Kidney glomerular epithelial cell (primary cell): ENCODE measurements around the gene OR4D11.
"Not testable (repeated sequence)": the region's sequence is repeated elsewhere in the genome, so short reads cannot be mapped to it uniquely, and the experiment has no call there.

Experiments
- DNase-seq: peaks from one replicate; lab custom pipeline; 2025; lab: John Stamatoyannopoulos, UW

Gene OR4D11

DNA sequence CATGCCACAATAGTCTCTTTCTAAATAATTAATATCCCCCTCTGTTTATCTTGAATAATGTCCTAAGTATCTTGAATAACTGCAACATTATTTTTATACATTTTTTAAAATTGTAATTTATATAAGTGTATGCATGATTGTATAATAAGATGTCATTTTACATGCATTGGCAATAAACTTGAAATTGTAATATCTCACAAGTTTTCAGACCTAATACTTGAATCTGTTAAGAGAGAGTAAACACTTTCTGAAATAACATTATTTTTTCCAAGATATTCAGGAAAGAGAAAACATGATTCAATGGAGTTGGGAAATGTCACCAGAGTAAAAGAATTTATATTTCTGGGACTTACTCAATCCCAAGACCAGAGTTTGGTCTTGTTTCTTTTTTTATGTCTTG is at the start of gene OR4D11:
Gene OR4D11 (plus strand): TSS at position 301 of the 400 bp plus-strand sequence. CDS start 0 bp downstream, at position 301.
- no peak for DNase-seq

DNA sequence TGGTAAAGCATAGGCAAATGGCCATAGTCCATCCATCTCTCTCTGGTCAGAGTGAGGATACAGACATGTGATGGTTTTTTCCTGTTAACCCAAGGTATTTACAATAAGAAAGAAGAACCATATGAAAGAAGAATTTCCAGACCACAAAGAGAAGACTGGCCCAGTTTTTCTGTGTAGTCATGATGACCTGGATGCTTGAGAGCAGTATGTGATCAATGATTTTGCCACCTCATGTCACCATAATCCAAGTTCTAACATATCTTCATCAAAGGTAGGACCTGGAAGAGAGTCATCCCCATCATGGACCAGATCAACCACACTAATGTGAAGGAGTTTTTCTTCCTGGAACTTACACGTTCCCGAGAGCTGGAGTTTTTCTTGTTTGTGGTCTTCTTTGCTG is 46.7 kb upstream of the OR4D11 start, which contains the start of gene OR4D6:
Gene OR4D6 (plus strand): TSS at position 301 of the 400 bp plus-strand sequence. CDS start 0 bp downstream, at position 301.
- DNase-seq = no peak

DNA sequence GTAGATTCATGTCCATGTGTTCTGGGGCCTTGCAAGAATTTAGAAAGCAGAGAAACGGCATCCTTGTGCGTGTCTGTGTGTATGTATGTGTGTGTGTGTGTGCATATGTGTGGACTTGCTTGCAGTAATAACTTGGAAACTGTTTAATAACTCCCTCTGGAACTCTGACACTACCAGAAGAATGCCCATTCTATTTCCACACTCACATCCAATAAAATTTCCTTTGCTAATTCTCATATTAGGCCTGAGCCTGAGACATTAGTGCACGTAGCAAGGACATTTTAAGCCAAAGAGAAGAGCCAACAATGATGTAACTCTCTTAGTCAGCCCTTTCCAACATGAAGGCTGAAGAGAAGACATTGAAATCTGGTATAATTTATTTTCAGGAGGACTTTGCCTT is 43.5 kb upstream of the OR4D11 start:
- DNase-seq = no peak

DNA sequence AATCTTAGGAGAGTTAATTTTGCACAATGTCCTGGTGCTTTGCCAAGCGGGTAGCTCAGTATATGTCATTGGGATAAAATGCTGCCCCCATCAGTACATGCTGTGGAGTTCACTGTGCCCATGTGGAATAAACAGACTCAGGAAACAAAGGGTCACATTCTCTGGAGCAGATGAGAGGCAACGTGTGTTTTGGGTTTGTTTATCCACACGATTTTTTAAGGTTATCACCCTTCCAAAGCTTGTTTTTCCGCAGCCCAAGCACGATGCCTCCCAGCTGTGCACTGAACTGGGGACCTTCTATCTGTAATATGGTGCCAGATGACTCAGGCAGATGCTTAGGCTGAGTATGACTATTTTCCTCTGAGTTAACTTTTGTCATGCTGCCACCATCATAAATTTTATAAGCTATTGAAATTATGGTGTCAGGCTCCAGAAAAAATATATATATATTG is 40.2 kb upstream of the OR4D11 start:
- no peak for DNase-seq

DNA sequence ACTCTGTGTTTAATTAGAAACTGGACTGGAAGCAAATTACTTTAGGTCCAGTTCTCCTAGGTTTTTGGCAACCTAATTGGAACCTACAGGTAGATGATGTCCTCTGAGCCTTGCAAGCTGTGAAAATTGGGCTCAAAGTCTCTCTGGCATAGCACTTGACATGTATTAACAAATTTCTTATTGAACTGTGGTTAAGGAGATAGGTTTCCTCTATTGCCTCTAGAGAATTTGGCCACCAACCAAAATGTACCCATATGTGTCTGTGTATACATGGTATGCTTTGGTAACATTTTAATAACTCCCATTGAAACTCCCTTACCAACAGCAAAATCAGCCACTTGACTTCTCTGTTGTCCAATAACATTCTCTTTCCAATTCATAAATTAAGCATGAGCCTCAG is 30.4 kb upstream of the OR4D11 start, which contains the start of gene OR4D10:
Gene OR4D10 (plus strand): TSS at position 301 of the 400 bp plus-strand sequence. CDS start 4,115 bp downstream, outside the sequence.
- no peak for DNase-seq

DNA sequence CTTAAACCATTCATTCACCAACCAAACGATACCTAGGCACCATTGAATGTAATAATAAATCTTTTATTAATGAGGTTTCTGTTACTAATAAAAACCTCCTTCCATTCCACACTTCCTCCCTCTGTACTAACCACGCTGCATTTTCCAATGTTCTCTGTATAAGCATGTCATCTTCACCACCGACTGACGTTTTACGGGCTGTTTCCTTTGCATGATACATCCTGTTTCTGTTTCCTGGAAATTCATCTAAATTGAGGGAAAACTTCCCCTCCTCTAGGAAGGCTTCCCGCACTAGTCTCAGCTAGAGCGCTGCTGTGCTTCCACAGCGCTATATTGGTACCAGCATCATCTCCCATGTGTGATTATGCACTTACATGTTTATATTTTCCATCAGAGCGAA is 28.2 kb upstream of the OR4D11 start:
- DNase-seq = no peak

DNA sequence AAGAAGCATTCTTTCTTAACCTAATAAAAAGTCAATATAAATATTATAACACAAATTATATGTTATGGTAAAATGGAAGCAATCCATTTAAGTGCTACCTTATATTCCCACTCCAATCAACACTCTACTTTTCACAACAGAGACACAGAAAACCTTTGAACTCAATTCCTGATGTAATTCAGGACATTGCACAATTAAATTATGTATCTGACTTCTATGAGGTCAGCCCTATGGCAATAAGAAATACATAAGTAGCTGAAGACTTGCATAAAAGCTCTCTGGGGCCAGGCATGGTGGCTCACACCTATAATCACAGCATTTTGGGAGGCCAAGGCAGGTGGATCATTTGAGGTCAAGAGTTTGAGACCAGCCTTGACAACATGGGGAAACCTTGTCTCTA is 23.5 kb upstream of the OR4D11 start:
- DNase-seq = no peak

DNA sequence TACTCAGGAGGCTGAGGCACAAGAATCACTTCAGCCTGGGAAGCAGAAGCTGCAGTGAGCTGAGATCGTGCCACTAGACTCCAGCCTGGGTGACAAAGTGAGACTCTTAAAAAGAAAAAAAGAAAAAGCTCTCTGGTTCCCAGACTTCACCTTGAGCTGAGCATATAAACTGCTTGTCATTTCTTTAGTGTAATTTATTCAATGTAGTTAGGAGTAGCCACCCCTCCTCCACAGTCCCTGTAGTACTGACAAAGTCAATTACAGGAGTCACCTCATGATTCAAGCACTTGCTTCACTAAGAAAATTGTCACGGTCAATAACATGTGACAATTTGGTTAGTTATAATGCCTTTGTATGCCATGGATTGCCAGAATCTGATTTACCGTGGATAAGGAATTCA is 23.0 kb upstream of the OR4D11 start:
- no peak for DNase-seq

DNA sequence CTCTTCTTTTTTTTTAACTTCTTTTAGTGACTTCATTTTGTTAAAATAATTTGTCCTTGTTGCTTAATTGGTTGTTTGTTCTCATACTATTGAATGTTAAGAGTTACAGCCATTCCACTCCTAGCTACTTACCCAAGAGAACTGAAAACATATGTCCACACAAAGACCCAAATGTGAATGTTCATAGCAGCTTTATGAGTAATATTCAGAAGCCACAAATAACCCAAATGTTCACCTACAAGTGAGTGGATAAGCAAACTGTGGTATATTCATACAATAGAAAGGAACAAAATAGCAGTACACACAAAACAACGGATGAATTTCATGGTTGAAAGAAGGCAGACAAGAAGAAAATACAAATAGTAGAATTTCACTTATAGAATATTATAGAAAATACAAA is 1.4 kb upstream of the OR4D11 start:
- no peak for DNase-seq

DNA sequence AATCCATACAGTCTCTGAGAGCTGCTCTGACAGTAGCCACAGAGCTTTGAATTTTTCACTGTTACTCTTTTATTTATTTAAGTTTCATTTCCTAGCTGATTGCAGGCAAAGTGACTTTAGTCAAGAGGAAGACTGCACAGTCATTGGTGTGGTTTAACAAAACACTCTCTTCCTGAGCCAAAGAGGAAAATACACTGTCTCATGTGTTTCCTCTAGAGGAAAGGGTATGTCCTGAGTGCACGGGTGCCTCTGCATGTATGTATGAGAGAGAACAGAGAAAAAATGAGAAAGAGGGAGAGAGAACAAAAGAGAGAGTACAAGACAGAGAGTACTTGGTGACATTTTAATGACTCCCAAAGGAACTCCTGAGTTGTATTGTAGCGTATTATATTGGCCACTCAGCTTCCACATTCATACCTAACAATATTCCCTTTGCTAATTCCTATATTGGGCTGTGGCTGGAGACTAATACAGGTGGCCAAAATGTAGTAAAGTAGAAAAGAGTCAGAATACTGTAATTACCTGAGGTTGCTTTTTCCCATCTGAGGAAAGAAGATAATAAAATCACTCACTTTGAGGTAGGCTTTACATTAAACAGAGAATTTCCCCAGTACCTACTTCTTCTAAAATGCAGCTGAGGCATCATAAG is 7.7 kb downstream of the OR4D11 start, which contains the start of gene OR4D9:
Gene OR4D9 (plus strand): TSS at position 599 of the 649 bp plus-strand sequence. CDS start 3,374 bp downstream, outside the sequence.
- no peak for DNase-seq

DNA sequence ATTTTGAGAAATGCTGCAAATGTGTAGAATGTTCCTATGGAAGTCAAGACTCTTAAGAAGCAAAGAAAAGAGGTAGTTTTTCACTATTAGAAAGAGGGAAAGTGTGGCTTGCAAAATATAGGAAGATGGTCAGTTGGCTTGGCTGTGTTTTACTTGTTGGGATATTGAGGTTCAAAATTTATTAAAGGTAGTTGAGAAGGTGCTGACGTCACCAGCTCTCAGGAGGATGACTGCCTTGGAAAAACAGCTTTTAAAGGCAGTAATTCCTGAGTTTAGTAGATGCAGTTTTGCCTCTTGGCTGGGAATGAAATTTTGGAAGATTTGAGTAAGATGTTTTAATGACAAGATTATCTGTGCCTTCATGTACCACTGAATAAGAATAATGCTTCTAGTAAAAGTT is 8.3 kb downstream of the OR4D11 start:
- no peak for DNase-seq

DNA sequence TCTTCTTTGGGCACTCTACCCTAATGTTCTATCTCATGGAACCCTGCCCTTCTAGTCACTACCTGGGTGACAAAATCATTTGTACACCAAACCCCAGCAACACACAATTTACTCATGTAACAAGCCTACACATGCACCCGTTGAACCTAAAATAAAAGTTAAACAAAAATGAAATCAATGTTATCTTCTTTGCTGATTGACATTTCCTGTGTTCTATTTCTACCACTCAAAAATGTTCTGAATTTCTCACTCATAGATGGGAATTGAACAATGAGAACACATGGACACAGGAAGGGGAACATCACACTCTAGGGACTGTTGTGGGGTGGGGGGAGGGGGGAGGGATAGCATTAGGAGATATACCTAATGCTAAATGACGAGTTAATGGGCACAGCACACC is 16.8 kb downstream of the OR4D11 start:
- DNase-seq = not testable (repeated sequence)

DNA sequence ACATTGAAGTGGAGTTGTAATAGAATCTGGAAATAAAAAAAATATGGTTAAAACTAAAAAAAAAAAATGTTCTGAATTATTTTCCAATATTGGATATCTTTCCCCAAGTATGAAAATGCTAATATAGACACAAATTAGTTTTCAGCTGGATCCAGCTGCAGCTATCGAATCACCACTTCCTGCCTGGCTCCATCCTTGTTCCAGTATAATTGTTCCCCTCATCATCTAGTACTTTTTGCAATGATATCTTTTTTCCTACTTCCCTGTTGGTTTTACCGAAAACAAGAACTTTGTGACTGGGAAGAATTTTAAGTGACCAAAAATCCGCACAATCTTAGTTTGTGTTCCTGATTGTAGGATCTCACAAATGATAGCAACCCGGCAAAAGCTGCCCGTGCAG is 17.4 kb downstream of the OR4D11 start:
- DNase-seq = no peak

DNA sequence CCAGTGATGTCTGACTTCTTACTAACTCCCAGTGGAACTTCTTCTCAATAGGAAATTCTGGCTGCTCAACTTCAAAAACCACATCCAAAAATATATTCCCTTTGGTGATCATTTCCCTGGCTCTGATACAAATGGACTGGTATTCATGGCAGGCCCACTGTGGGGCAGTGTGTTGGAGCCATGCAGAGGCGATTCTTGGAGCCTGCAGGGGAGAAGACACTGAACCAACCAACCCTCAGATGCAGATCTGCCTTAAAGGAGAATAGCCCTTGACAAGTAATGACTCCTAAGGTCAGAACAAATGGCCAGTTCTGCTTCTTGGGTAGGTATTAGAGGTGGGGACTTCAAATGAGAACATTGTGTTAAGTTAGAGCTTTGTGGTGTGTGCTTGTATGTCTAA is 20.2 kb downstream of the OR4D11 start:
- no peak for DNase-seq

DNA sequence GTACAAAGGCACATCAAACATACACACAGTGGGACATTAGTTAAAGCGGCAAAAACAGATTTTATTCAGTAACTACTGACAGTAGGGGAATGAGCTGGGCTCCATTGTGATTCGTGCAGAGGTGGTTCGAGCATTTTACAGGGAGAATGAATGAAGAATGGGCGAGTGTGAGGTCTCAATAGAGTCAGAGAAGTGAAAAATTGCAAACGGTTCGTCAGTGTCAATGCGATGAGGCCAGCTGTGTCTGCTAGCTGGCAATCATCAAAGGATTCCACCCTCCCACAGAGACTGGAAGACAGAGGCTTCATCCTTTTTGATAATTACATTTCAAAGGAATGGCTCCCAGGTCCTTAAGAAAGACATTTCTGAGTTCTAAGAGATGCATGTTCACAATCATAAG is 25.3 kb downstream of the OR4D11 start:
- no peak for DNase-seq

DNA sequence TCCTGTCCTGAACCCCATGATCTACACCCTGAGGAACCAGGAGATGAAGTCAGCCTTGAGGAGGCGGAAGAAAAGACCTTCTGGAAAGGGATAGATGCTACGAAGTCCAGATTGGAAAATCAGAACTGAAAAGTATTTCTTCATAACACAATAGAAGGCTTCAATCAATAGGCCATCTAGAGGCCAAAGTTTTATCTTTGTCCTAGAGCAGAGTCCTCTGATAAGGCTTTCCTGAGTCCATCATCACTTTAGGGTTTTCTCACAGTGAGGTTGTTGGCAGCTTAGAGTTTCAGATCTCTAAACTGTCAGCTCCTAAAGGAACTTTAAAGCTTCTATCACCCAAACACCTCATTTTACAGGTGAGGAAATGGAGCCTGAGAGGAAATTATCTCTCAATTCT is 29.2 kb downstream of the OR4D11 start:
- DNase-seq = no peak

DNA sequence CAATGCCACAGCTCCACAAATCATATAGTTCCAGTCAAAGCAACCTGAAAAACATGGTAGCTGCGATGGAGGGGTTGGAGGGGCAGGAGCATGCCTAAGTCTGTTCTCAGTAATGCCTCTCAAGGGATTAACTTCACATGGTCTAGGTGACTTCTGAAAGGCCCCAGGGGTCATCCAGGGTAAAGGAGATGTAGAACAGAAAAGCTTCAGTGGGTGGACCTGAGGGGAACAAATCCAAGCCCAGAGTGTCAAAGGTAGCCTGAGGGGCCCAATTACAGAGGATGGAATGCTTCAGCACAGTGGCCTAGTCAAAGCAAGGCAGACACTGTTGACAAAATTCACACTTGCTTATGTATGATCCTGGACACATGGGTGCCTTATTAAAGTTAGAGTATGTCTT is 31.3 kb downstream of the OR4D11 start:
- no peak for DNase-seq

DNA sequence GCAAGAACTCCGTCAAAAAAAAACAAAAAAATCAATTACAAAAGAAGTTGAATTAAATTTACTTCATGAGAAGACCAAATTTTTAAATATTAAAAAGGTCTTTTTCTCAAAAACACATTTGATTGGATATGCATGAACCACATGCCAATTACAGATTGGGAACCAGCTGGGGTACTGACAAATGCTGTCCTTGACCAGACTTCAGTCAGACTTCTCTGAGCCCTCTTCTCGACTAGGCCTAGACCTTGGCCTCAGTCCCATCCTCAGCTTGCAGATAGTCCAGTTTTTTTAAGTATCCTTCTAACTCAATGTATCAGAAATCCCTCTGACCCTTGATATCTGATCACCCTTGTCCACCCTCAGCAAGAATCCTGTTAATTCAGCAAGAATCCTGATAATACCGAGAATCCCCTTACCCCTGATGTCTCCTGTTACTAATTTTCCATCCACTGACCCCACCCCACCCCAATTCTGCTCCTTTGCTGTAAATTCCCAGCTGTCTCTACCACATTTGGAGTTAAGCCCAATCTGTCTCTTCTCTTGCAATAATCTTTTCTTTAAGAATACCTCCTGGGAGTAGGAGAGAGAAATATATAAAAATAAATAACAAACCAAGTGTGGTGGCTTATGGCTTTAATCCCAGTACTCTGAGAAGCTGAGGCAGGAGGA is 38.9 kb downstream of the OR4D11 start:
- no peak for DNase-seq

DNA sequence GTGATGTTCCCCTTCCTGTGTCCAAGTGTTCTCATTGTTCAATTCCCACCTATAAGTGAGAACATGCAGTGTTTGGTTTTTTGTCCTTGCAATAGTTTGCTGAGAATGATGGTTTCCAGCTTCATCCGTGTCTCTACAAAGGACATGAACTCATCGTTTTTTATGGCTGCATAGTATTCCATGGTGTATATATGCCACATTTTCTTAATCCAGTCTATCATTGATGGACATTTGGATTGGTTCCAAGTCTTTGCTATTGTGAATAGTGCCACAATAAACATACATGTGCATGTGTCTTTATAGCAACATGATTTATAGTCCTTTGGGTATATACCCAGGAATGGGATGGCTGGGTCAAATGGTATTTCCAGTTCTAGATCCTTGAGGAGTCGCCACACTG is 40.3 kb downstream of the OR4D11 start:
- DNase-seq = not testable (repeated sequence)

DNA sequence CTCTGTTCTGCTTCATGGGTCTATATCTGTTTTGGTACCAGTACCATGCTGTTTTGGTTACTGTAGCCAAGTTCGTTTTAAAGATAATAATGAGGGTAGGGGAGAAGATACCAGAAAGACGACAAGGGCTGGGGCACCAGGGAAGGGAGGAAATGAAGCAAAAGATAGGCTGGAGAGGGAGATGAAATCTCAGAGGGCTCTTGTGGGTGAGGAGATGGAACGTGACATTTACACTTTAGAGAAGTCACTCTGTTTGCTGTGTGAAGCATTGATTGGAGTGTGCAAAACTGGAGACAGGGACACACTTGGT is 41.4 kb downstream of the OR4D11 start:
- DNase-seq = no peak

DNA sequence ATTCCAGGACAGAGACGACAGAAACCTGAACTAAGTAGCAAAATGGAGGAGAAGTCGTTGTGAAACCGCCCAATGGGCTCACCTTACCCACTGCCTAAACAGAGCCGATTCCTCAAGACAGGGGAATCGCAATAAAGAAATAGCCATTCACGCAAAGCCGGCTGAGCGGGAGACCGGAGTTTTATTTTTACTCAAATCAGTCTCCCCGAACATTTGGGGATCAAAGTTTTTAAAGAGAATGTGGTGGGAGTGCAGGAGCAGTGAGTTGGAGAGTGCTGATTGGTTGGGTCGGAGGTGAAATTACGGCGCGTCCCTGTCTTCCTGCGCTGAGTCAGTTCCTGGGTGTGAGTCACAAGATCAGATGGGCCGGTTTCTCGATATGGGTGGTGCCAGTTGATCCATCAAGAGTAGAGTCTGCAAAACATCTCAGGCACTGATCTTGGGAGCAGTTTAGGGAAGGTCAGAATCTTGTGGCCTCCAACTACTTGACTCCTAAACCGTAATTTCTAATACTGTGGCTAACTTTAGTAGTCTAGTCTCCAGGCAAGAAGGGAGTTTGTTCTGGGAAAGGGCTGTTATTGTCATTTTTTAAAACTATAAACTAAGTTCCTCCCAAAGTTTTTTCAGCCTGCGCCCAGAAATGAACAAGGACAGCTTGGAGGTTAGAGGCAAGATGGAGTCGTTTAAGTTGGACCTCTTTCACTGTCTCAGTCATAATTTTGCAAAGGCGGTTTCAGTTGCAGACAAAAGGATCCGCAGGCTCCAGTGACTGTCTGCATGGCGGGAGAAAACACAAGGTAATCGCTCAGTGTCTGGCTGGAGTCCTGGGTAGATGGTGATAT is 42.0 kb downstream of the OR4D11 start:
- DNase-seq = no peak

DNA sequence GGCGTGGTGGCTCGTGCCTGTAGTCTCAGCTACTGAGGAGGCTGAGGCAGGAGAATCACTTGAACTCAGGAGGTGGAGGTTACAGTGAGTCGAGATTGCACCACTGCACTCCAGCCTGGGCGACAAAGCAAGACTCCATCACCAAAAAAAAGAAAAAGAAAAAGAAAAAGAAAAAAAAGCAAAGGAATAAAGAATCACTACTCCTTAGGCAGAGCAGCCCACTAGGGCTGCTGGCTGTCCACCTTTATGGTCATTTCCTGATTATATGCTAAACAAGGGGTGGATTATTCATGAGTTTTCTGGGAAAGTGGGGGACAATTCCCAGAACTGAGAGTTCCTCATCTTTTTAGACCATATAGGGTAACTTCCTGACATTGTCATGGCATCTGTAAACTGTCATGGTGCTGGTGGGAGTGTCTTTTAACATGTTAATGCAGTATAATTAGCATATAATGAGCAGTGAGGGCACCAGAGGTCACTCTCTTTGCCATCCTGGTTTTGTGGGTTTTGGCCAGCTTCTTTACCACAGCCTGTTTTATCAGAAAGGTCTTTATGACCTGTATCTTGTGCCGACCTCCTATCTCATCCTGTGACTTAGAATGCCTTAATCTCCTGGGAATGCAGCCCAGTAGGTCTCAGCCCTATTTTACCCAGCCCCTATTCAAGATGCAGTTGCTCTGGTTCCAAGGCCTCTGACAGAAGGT is 44.4 kb downstream of the OR4D11 start:
- not testable (repeated sequence) for DNase-seq
